ENCODE data around the gene MYO9A.

The MYO9A gene

DNA sequence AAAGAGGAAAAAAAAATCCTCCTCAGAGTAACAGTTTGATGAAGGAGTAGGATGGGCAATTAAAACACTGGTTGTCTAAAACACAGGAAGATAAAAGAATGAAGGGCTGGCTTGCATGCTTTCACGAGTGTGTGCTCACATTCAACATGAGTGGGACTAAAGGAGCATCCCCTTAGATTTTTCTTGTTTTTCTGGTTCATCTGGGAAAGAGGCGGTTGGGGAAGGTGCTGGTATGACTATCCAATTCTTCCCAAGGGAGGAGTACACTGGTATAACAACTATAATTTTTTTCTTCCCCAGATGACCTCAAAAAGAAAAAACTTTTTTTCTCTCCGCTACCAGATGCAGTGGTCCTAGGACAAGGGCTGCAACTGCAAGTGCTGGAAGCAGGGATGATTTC is 143.7 kb downstream of the MYO9A start:
- in situ Hi-C loops (cut with HindIII; ENCODE audit: low sequenced_read_pairs), result no loop called here

DNA sequence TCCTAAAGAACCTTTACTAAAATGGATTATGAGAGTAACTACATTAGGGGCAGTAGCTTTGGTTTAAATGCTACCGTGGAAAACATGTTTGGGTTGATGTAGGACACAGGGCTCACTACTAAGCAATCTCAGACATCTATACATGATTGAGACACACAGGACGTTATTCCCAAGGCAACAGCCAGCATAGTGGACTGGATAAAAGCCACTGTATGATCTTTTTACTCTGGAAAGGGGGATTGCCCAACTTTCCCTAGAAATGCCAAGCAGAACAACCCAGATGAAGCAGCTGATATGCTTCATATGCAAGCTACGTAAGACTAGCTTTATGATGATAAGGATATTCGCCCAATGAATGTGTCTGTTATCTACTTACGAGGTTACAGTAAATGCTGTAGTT is 144.6 kb downstream of the MYO9A start:
- in situ Hi-C loops (cut with HindIII; ENCODE audit: low sequenced_read_pairs), result no loop called here

DNA sequence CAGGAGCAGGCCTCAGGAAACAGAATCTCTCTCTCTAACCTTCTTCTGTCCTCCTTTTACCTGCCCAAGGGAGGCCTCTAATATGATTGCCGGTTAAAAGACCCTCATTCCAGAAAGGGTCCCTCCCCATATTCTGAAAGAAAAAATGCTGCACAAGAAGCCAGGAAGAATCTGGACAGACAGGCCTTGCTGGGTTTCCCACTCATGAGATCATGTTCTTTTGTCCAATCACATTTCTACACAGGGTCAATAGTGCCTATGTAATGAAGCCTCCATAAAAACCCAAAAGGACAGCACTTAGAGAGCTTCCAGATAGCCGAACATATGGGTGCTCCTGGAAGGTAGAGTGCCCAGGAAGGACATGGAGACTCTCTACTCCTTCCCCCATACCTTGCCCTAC is 146.0 kb downstream of the MYO9A start:
- in situ Hi-C loops (cut with HindIII; ENCODE audit: low sequenced_read_pairs), result no loop called here

DNA sequence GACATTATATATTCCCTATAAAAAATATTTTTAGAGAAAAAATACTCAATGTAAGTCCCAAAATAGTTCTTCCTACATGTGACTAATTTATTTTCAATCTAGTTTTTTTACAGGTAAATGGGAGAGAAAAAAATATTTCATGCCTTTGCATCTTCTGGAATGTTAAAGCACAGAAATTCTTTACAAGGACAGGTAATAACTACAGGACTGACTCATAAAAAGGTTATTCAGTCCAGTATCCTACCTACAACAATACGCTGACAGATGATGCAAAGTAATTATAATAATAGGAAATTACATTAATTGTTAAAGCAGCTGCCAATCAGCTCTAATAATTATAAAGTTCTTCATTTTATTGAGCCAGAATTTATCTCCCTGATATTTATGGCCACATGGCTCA is 147.5 kb downstream of the MYO9A start:
- in situ Hi-C loops (cut with HindIII; ENCODE audit: low sequenced_read_pairs), result no loop called here

DNA sequence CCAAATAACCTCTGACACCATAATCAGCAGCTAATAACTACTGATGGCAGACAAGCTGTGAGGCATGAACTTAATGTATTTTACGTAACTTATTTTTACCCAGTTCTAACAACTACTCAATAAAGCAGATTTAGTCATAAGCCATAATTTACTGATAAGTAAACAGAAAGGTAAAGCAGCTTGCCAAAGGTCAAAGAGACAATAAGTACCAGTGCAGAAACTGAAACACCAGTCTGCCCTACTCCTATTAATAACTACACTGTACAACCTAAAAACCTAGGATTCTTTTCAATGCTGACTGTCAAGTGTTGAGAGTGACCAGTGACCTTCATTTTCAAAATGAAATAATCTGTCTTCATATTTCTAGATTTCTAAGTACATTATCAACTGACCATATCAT is 155.4 kb downstream of the MYO9A start:
- in situ Hi-C loops (cut with HindIII; ENCODE audit: low sequenced_read_pairs), result no loop called here

DNA sequence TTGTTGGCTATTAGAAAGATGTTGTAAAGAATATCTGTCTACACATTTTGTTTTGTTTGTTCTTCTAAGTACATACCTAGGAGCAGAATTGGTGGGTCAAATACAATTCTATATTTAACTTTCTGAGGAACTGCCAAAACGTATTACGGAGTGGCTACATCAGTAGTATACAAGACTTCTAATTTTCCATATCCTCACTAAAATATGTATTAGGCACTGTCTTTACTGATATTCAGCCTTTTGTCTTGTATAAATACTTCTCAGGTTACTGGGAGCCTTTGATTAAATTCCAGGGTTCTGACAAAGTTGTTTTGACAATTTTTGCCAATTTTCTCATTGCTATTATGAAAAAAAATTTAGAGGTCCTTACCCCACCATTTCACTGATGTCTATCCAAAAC is 160.9 kb downstream of the MYO9A start:
- in situ Hi-C loops (cut with HindIII; ENCODE audit: low sequenced_read_pairs), result no loop called here

DNA sequence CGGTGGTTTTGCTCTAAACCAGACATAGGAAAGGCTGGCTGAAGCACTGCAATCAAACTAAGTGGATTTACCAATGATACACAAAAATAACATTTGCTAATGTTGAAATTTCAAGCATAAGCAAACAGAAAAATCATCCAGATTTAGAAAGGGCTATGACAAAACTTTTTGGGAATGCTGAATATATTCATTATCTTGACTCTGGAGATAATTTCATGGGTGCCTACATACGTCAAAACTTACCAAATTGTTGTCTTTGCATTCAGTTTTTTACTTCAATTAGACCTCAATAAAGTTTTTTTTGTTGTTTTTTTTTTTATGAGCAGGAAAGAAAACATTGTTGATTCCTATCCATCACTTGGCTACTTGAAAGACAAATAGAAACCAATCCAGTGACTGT is 166.8 kb downstream of the MYO9A start:
- in situ Hi-C loops (cut with HindIII; ENCODE audit: low sequenced_read_pairs), result no loop called here

DNA sequence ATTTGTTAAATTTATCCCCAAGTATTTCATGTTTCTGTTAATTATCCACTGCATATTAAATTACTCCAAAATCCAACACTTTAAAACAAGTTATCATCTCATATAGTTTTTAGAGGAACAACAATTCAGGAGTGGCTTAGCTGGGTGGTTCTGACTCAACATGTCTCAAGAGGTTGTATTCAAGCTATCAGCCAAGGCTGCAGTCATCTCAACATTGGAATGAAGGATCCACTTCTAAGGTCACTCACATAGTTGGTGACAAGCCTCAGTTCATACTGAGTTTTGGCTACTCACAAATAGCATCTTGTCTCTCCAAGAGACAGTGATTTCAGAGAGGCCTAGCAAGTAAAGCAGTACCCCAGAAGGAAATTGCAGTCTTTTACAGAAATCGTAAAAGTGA is 172.9 kb downstream of the MYO9A start:
- in situ Hi-C loops (cut with HindIII; ENCODE audit: low sequenced_read_pairs), result no loop called here

DNA sequence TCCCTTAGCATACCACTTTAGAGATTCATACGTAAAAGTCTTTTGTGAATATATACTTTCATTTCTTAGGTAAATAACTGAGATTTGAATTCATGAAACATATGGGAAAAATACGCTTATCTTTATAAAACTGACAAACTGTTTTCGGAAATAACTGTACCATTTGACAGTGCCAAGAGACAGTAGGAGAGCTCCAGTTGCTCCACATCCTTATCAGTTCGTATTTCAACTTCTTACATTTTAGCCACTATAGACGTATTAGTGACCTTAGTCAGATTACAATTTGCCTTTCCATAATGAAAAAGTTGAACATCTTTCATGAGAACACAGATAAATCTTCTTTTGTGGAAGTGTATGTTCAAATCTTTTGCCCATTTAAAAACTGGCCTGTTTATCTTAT is 174.1 kb downstream of the MYO9A start:
- in situ Hi-C loops (cut with HindIII; ENCODE audit: low sequenced_read_pairs), result no loop called here

DNA sequence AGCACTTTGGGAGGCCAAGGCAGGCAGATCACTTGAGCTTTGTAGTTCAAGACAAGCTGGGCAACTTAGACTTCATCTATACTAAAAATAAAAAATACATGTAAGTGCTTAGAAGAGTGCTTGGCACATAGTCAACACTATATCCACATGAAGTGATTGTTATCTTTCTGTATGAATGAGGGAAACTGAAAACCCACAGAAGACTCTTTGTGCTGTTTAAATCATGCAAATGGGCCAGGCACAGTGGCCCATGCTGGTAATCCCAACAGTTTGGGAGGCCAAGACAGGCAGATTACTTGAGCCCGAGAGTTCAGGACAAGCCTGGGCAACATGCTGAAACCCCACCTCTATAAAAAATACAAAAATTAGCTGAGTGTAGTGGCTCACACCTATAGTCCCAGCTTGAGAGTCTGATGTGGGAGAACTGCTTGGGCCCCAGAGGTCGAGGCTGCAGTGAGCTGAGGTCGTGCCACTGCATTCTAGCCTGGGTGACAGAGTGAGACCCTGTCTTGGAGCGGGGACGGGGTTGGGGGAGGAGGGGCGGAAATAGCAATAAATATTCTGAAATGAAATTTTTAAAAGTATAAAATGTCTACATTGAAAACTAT is 177.9 kb downstream of the MYO9A start:
- in situ Hi-C loops (cut with HindIII; ENCODE audit: low sequenced_read_pairs), result no loop called here

DNA sequence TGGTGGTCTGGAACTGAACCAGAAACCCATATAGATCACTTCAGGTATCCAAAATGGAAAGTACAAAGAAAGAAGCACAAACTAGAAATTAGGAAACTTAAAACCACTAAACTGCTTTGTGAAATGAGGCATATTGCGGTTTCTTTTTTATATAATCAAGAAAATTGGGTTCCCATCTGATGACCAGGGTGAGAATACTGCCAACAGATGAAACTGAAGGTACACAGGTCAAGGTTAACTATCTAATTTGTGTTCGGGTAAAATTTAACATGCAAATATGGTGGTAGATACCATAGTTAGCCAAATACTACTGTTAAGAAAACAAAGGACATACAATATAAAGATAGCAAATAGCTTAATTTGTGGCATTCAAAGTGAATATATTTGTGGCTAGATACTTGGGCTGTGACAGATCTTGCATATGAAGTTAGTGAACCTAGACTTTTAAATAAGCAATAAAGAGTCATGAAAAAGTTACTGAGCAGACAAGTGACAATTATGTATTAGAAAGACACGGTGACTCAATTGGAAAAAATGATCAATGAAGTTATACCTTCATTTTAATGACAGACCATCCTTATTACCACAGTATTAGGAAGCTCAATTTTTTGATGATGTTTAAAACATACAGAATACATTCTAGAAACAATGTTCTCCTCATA is 180.2 kb downstream of the MYO9A start:
- in situ Hi-C loops (cut with HindIII; ENCODE audit: low sequenced_read_pairs), result no loop called here

DNA sequence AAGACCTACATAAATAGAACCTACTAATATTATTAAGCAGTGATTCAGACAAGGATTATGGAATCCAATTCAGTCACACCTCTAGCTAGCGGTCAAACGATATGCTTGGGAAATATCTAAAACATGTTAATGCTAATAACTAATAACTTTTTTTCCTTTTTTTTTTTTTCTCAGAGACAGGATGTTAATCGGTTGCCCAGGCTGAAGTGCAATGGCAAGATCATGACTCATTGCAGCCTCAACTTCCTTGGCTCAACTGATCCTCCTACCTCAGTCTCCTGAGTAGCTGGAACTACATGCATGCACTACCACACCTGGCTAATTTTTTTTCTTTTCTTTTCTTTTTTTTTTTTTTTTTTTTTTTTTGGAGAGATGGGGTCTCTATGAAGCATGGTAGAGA is 183.5 kb downstream of the MYO9A start:
- in situ Hi-C loops (cut with HindIII; ENCODE audit: low sequenced_read_pairs), result no loop called here

DNA sequence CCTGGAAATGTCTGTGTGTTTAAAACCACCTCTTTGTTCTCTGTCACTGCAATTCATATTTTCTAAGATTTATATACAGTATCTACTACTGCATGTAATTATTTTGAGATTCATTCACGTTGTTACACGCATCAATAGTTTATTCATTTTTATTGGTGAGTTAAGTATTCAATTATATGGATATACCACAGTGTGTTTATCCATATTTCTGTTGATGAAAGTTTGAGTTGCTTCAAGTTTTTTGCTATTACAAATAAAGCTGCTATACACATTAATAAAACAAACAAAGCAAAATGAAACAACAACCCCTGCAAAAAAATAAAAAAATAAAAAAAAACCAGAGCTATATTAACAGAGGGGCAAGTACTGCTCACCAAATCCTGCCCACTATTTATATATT is 185.3 kb downstream of the MYO9A start:
- in situ Hi-C loops (cut with HindIII; ENCODE audit: low sequenced_read_pairs), result no loop called here

DNA sequence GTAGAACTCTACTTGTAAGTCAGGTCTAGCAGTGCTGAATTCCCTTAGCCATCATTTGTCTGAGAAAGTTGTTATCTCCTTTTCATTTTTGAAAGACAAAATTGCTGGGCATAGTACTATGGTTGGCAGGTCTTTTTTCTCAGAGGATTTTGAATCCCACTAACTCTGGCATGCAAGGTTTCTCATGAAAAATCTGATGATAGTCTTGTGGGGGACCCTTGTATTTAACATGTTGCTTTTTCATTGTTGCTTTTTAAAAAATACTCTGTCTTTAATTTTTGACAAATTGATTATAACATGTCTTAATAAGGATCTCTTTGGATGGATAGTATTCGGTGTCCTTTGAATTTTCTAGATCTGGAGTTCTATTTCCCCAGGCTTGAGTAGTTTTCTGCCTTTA is 186.7 kb downstream of the MYO9A start:
- in situ Hi-C loops (cut with HindIII; ENCODE audit: low sequenced_read_pairs), result no loop called here

DNA sequence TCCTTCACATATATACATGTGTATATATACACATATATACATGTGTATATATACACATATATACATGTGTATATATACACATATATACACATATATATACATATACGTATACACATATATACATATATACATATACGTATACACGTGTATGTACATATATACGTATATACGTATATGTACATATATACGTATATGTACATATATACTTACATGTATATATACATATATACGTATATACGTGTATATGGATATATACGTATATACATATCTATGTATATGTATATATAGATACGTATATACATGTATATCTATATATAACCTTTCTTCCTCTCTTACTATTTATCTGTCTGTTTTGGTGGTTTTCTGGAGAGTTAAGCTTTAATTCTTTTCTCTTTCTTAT is 192.8 kb downstream of the MYO9A start:
- in situ Hi-C loops (cut with HindIII; ENCODE audit: low sequenced_read_pairs), result no loop called here

DNA sequence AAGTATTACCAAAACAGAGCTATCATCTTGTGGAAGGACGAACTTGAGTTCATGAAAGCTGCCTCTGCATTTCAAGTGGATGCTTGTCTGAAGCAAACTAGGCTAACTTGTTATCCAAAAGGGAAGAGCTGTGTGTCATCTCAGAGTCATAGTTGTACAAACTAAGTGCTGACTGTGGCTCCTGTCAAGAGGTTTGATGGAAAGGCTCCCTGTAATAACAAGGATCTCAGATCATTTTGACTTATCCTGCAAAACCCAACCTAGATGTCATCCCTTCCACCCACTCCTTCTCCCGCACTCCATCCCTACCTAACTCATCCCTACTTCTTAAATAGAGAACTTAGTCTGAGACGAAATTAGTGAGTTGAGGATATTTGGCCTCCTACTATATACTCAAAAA is 196.8 kb downstream of the MYO9A start:
- in situ Hi-C loops (cut with HindIII; ENCODE audit: low sequenced_read_pairs), result no loop called here

DNA sequence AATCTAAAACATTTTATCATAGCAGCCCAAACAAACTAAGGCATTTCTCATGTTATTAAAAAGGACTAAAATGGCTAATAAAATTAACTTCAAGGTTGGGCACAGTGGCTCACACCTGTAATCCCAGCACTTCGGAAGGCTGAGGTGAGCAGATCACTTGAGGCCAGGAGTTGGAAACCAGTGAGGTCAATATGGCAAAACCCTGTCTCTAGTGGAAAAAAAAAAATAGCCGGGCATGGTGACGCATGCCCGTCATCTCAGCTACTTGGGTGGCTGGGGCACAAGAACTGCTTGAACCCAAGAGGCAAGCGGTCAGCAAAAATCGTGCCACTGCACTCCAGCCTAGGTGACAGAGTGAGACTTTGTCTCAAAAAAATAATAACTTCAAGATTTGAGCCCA is 197.4 kb downstream of the MYO9A start:
- in situ Hi-C loops (cut with HindIII; ENCODE audit: low sequenced_read_pairs), result no loop called here

DNA sequence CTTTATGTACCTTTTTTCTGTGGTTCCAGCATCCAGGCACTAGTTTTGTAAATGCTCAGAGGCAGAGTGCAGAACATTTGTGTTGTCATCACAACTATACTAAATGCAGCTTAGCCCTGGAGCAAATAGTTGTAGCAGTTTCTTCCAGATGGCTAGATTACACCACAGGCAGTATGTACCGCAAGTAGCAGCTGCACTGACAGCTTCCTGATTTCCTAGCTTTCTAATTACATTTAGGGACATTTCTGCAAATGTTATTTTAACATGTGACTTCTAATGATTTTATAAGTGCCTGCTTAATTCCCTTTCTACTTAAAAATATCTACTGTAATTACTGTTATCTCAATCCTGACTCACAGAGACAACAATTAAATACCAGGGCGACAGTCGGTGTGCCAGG is 201.1 kb downstream of the MYO9A start:
- in situ Hi-C loops (cut with HindIII; ENCODE audit: low sequenced_read_pairs), result no loop called here

DNA sequence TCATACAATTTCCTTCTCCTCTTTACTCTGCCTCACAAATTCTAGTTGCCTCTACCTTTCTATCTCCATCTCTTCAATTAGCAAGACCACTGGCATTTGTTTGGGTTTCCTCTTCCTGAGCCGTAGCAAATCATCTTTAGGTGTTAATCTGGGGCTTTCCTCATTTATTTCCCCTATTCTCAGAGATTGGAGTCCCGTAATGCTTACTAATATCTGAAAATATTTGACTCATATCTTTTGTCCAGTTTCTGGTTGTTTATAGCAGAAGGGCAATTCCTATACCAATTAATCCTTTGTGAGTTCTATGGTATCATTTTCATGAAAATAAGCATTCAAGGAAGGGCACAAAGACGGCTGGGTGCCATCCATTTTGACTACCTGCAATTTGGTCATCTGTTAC is 203.9 kb downstream of the MYO9A start:
- in situ Hi-C loops (cut with HindIII; ENCODE audit: low sequenced_read_pairs), result no loop called here

DNA sequence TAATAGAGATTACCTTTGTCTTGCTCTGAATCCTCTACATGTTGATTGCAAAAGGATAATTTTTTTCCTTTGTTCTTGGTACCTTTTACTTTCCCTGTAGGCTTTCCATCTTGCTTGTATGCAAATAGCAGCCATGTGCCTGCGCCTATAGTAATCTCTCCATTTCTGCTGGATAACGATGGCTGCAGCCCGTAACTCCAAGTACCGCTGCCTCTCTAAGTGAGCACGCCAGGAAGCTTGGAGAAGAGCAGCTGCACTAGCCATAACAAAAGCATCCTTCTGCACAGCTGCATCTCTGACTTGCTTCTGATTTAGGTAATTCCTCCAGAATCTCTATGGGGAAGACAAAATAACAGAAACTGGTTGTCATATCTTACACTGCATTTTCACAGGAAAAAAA is 218.3 kb downstream of the MYO9A start:
- in situ Hi-C loops (cut with HindIII; ENCODE audit: low sequenced_read_pairs), result no loop called here

DNA sequence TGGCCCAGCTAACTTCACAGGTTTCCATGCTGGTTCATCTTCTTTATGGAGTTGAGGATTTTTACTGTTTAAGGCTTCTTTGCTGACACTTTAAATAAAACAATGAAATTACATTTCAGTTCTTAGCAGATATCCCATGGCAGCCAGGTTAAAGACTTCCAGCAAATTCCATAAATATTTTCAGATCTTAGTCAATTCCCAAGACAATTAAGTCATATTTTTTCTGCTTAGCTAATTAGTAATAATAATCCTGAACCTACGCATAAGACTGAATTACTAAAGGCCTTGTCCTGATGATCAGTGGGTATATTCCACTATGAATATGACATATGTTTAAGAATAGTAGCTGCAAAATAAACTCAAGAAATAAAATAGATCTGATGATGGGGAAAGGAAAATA is 224.3 kb downstream of the MYO9A start:
- in situ Hi-C loops (cut with HindIII; ENCODE audit: low sequenced_read_pairs), result no loop called here

DNA sequence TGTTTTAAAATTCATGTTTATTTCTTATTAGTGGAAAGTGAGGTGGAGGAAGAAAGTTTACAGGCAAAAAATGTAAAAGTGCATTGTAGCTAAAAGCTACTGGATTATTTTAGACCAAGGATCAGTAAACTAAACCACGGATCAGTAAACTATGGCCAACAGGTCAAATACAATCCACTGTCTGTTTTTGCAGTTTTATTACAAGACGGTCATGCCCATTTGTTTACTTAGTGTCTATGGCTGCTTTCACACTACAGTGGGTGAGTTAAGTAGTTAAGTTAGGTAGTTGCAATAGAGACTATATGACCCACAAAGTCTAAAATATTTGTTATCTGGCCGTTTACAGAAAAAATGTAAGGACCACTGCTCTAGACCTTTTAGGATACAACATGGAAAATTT is 225.6 kb downstream of the MYO9A start:
- in situ Hi-C loops (cut with HindIII; ENCODE audit: low sequenced_read_pairs), result no loop called here

DNA sequence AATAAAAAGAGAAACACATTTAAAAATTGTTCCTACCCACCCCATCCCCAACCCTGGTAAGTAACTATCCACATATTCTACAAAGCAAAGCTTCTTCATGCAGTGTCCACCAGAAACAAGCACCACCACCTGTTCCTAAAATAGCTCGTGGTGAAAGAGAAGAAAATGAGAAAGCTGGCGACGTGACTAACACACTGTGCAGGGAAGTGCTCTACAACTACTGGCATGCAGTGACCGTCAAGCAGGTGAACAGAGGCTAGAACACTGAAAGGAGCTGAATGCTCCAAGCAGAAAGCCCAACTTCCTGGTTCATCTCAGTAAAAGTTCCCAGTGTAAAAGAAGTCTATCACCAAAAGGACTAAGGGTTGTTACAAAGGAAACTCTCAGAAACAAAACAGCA is 226.9 kb downstream of the MYO9A start:
- in situ Hi-C loops (cut with HindIII; ENCODE audit: low sequenced_read_pairs), result no loop called here

All from DLD1 (cell line).